Measurements from ENCODE around the gene ST3GAL6. TPM values are rescaled to one million over a fixed set of nuclear protein-coding genes. Genes with fewer than 3 reads are reported as not detected.

The ST3GAL6 gene
- total and polyA plus RNA-seq, 5 donors from 2014 or later: 0.37 to 0.89 TPM; not detected in 3

DNA sequence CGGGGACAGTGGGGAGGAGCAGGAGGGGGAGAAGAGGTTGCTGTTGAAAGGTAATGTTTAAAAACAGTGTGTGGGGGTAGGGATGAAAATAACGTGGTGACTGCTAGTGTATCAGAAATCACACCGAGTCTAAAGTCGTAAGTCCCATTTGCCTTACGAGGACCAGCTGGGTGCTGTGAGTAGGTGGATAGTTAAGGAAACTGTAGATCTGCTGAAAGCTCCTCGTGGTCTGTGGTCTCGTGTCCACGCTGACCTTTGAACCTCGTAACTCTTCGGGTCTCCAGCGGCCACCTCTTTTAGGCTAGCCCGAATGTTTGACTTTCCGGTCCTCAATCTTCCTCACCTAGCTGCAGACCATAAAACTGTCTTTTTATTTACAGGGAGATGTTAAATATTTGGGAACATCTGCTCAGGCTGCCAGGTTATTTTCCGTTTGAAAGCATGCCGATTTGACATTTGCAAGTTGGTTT lies 29.3 kb upstream of the ST3GAL6 start:
- Mint-ChIP-seq H3K27ac (no peak overlapping the region), H3K27me3 (peaks cover 77% of the 10 kb centered on the region), H3K4me3 (peak overlapping the region; percentile 17 to 85 (median 58)), H3K36me3 (no peaks in the 10 kb centered on the region), H3K9me3 (peaks cover 0 to 6% (median 0%) of the 10 kb centered on the region in 7 donors), H3K4me1 (peaks cover 0 to 19% (median 12%) of the 10 kb centered on the region in 4 donors)
- Histone ChIP-seq H3K4me3 (ENCODE audit: low read depth, low read length) (no peak overlapping the region), H3K4me1 (ENCODE audit: control insufficient read depth, insufficient read depth, low read length, poor library complexity, severe bottlenecking) (peaks cover 19% of the 10 kb centered on the region), H3K27ac (ENCODE audit: insufficient read depth, low read length, poor library complexity, severe bottlenecking) (no peak overlapping the region), H3K27me3 (ENCODE audit: control insufficient read depth, insufficient read depth, low read length) (peaks cover 31% of the 10 kb centered on the region), H3K9me3 (ENCODE audit: control insufficient read depth in 2 of 2, low read length in 2 of 2) (no peaks in the 10 kb centered on the region), H3K36me3 (ENCODE audit: control insufficient read depth, insufficient read depth, low read length) (no peaks in the 10 kb centered on the region)
- ATAC-seq (ENCODE audit: low read depth in 2 of 2): no peak
- DNase-seq: no peak

DNA sequence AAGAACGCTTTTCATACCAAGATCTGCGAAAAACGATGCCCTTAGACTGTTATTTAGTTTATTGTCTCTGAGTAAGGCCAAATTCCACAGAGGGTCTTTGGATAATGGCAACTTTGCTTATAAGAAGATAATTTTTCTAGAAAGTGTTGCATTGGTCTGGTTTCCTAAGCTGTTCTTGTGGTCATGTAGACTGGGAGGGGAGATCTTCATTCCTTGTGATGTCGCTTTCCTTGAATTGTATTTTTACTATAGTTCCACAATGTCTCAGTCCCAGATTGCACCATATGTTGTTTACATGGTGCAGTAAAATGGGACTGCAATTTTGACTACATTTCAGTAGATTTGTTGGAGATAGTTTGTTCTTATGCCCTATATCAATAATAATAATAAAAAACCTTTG lies 28.8 kb upstream of the ST3GAL6 start:
- H3K4me1 Mint-ChIP-seq: peaks cover 0 to 19% (median 12%) of the 10 kb centered on the region in 4 donors
- peaks cover 31% of the 10 kb centered on the region for H3K27me3 ChIP-seq (ENCODE audit: control insufficient read depth, insufficient read depth, low read length)
- H3K9me3 Mint-ChIP-seq: peaks cover 0 to 6% (median 0%) of the 10 kb centered on the region in 7 donors
- H3K36me3 ChIP-seq (ENCODE audit: control insufficient read depth, insufficient read depth, low read length): no peaks in the 10 kb centered on the region
- ATAC-seq (ENCODE audit: low read depth in 2 of 2) (no peak), DNase-seq (no peak)
- H3K36me3 Mint-ChIP-seq: no peaks in the 10 kb centered on the region
- peaks cover 19% of the 10 kb centered on the region for H3K4me1 ChIP-seq (ENCODE audit: control insufficient read depth, insufficient read depth, low read length, poor library complexity, severe bottlenecking)
- no peak overlapping the region for H3K27ac Mint-ChIP-seq
- peak overlapping the region in 3 of 4 donors; percentile 41 to 85 (median 74) for H3K4me3 Mint-ChIP-seq
- peaks cover 77% of the 10 kb centered on the region for H3K27me3 Mint-ChIP-seq
- no peaks in the 10 kb centered on the region for H3K9me3 ChIP-seq (ENCODE audit: control insufficient read depth in 2 of 2, low read length in 2 of 2)
- H3K27ac ChIP-seq (ENCODE audit: insufficient read depth, low read length, poor library complexity, severe bottlenecking): no peak overlapping the region
- no peak overlapping the region for H3K4me3 ChIP-seq (ENCODE audit: low read depth, low read length)

DNA sequence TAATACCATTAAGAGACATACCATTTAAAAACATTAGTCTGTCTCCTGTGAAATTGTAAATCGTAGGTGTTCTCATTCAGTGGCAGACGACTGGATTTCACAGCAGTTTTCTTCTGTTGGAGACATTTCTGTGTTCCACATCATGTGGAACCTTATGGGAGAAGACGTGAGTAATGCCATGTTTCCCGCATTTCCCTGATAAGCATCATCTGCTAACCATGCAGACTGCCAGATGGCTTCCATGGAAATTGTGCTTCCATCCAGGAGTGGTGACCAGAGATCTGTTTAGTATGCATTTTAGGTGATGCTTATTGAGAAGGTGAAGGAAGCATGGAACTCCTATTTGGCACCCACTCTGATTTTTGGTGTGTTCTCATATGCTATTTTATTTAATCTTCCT lies 28.4 kb upstream of the ST3GAL6 start:
- H3K27ac ChIP-seq (ENCODE audit: insufficient read depth, low read length, poor library complexity, severe bottlenecking): no peak overlapping the region
- Mint-ChIP-seq H3K4me3 (no peak overlapping the region), H3K27ac (no peak overlapping the region), H3K36me3 (no peaks in the 10 kb centered on the region), H3K4me1 (peaks cover 0 to 19% (median 12%) of the 10 kb centered on the region in 4 donors), H3K27me3 (peaks cover 74% of the 10 kb centered on the region), H3K9me3 (peaks cover 0 to 6% (median 0%) of the 10 kb centered on the region in 7 donors)
- ATAC-seq (ENCODE audit: low read depth in 2 of 2) (no peak), DNase-seq (no peak)
- peaks cover 28% of the 10 kb centered on the region for H3K27me3 ChIP-seq (ENCODE audit: control insufficient read depth, insufficient read depth, low read length)
- H3K4me1 ChIP-seq (ENCODE audit: control insufficient read depth, insufficient read depth, low read length, poor library complexity, severe bottlenecking): peaks cover 19% of the 10 kb centered on the region
- H3K36me3 ChIP-seq (ENCODE audit: control insufficient read depth, insufficient read depth, low read length): no peaks in the 10 kb centered on the region
- H3K9me3 ChIP-seq (ENCODE audit: control insufficient read depth in 2 of 2, low read length in 2 of 2): no peaks in the 10 kb centered on the region
- H3K4me3 ChIP-seq (ENCODE audit: low read depth, low read length): no peak overlapping the region

DNA sequence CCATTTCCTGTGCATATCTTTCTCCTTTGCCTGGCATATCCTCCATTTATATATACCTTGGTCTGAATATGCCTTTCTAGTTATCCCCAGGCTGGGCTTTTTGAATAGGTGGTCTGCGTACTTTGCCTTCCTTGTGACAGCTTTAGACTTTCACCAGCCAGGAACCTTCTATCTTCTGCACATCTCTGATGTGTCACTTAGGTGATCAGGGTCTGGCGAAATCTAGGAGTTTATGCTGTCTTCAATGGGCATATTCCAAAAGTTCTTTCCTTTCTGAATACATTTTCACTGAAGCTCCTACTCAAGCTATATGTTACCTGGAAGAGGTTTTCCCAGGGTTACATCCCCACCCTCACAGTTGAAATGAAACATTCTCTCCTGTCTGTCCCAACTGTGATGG lies 27.8 kb upstream of the ST3GAL6 start:
- H3K4me1 Mint-ChIP-seq: peaks cover 0 to 19% (median 12%) of the 10 kb centered on the region in 4 donors
- peaks cover 19% of the 10 kb centered on the region for H3K4me1 ChIP-seq (ENCODE audit: control insufficient read depth, insufficient read depth, low read length, poor library complexity, severe bottlenecking)
- H3K27ac Mint-ChIP-seq: no peak overlapping the region
- H3K36me3 Mint-ChIP-seq: no peaks in the 10 kb centered on the region
- no peaks in the 10 kb centered on the region for H3K9me3 ChIP-seq (ENCODE audit: control insufficient read depth in 2 of 2, low read length in 2 of 2)
- H3K27me3 ChIP-seq (ENCODE audit: control insufficient read depth, insufficient read depth, low read length): peaks cover 26% of the 10 kb centered on the region
- DNase-seq (no peak), ATAC-seq (ENCODE audit: low read depth in 2 of 2) (no peak)
- no peak overlapping the region for H3K4me3 Mint-ChIP-seq
- H3K4me3 ChIP-seq (ENCODE audit: low read depth, low read length): no peak overlapping the region
- peaks cover 0 to 6% (median 0%) of the 10 kb centered on the region in 7 donors for H3K9me3 Mint-ChIP-seq
- no peaks in the 10 kb centered on the region for H3K36me3 ChIP-seq (ENCODE audit: control insufficient read depth, insufficient read depth, low read length)
- H3K27ac ChIP-seq (ENCODE audit: insufficient read depth, low read length, poor library complexity, severe bottlenecking): no peak overlapping the region
- peaks cover 68% of the 10 kb centered on the region for H3K27me3 Mint-ChIP-seq

DNA sequence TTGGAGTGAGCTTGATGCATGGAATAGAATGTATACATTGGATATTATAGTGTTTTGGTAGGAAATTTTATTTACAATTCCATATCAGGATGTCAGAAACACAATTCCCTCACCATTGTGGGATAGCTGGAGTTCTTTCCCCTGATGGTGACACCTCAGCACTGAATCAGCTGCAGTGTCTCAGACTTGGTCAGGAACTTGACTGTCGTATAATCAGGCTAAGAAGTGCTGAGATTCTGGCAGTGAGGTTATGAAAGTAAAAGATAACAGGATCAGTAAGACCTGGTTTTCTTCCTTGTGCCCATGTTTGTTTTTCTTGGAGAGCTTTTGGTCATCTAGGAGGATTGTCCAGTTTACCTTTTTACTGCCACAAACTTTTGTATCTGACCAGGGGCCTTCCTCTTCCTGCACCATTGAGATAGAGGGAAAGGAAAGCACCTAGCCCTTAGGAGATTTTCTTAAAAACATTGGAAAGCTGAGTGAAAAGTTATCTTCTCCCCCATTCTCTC lies 27.3 kb upstream of the ST3GAL6 start:
- ATAC-seq (ENCODE audit: low read depth in 2 of 2) (no peak), DNase-seq (no peak)
- Mint-ChIP-seq H3K27me3 (peaks cover 68% of the 10 kb centered on the region), H3K27ac (no peak overlapping the region), H3K36me3 (no peaks in the 10 kb centered on the region), H3K9me3 (peaks cover 0 to 3% (median 0%) of the 10 kb centered on the region in 7 donors), H3K4me3 (no peak overlapping the region), H3K4me1 (peaks cover 0 to 19% (median 10%) of the 10 kb centered on the region in 4 donors)
- H3K4me1 ChIP-seq (ENCODE audit: control insufficient read depth, insufficient read depth, low read length, poor library complexity, severe bottlenecking): peaks cover 19% of the 10 kb centered on the region
- H3K36me3 ChIP-seq (ENCODE audit: control insufficient read depth, insufficient read depth, low read length): no peaks in the 10 kb centered on the region
- no peak overlapping the region for H3K27ac ChIP-seq (ENCODE audit: insufficient read depth, low read length, poor library complexity, severe bottlenecking)
- no peaks in the 10 kb centered on the region for H3K9me3 ChIP-seq (ENCODE audit: control insufficient read depth in 2 of 2, low read length in 2 of 2)
- H3K27me3 ChIP-seq (ENCODE audit: control insufficient read depth, insufficient read depth, low read length): peaks cover 22% of the 10 kb centered on the region
- no peak overlapping the region for H3K4me3 ChIP-seq (ENCODE audit: low read depth, low read length)

DNA sequence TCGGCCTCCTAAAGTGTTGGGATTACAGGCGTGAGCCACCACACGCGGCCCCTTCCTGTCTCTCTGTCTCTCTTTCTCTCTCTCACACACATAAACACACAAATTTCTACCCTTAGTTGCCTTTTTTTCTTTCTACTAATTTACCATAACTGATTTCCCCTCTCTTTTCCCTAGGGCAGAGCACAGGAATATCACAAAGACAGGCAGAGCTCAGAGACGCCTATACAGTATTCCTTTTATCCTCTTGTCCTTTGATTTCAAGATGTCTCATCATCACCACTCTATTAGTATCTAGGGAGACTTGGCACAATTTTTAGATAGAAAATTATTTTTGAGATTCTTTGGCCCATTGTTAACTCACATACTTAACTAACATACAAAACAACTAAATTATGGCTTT lies 25.8 kb upstream of the ST3GAL6 start:
- Histone ChIP-seq H3K4me1 (ENCODE audit: control insufficient read depth, insufficient read depth, low read length, poor library complexity, severe bottlenecking) (peaks cover 14% of the 10 kb centered on the region), H3K27me3 (ENCODE audit: control insufficient read depth, insufficient read depth, low read length) (peaks cover 22% of the 10 kb centered on the region), H3K27ac (ENCODE audit: insufficient read depth, low read length, poor library complexity, severe bottlenecking) (no peak overlapping the region), H3K36me3 (ENCODE audit: control insufficient read depth, insufficient read depth, low read length) (no peaks in the 10 kb centered on the region), H3K4me3 (ENCODE audit: low read depth, low read length) (no peak overlapping the region), H3K9me3 (ENCODE audit: control insufficient read depth in 2 of 2, low read length in 2 of 2) (no peaks in the 10 kb centered on the region)
- H3K4me1 Mint-ChIP-seq: peaks cover 0 to 14% (median 8%) of the 10 kb centered on the region in 4 donors
- peaks cover 0 to 3% (median 0%) of the 10 kb centered on the region in 7 donors for H3K9me3 Mint-ChIP-seq
- ATAC-seq (ENCODE audit: low read depth in 2 of 2) (no peak), DNase-seq (no peak)
- H3K36me3 Mint-ChIP-seq: no peaks in the 10 kb centered on the region
- no peak overlapping the region for H3K4me3 Mint-ChIP-seq
- peaks cover 56% of the 10 kb centered on the region for H3K27me3 Mint-ChIP-seq
- no peak overlapping the region for H3K27ac Mint-ChIP-seq

DNA sequence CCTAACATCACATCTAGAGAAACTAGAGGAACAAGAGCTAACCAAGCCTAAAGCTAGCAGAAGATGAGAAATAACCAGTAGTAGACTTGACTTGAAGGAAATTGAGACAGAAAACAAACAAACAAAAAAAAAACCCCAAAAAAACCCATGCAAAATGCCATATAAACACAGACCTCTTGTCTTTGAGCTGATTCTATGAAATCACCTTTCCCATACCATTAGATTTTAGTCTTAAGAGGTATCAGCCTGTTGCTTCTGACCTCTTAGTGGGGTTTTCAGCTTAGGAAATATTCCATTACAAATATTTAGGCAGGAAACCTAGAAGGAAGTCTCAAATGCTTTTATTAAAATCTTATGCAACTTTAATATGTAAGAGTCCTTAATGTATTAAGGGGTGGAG lies 23.9 kb upstream of the ST3GAL6 start:
- no peak overlapping the region for H3K4me3 Mint-ChIP-seq
- Histone ChIP-seq H3K27ac (ENCODE audit: insufficient read depth, low read length, poor library complexity, severe bottlenecking) (no peak overlapping the region), H3K36me3 (ENCODE audit: control insufficient read depth, insufficient read depth, low read length) (no peaks in the 10 kb centered on the region), H3K9me3 (ENCODE audit: control insufficient read depth in 2 of 2, low read length in 2 of 2) (no peaks in the 10 kb centered on the region), H3K27me3 (ENCODE audit: control insufficient read depth, insufficient read depth, low read length) (peaks cover 14% of the 10 kb centered on the region), H3K4me3 (ENCODE audit: low read depth, low read length) (no peak overlapping the region), H3K4me1 (ENCODE audit: control insufficient read depth, insufficient read depth, low read length, poor library complexity, severe bottlenecking) (no peaks in the 10 kb centered on the region)
- H3K27me3 Mint-ChIP-seq: peaks cover 45% of the 10 kb centered on the region
- no peak overlapping the region for H3K27ac Mint-ChIP-seq
- DNase-seq (no peak), ATAC-seq (ENCODE audit: low read depth in 2 of 2) (no peak)
- peaks cover 0 to 2% (median 0%) of the 10 kb centered on the region in 7 donors for H3K9me3 Mint-ChIP-seq
- peaks cover 0 to 2% (median under 1%) of the 10 kb centered on the region in 4 donors for H3K4me1 Mint-ChIP-seq
- no peaks in the 10 kb centered on the region for H3K36me3 Mint-ChIP-seq

DNA sequence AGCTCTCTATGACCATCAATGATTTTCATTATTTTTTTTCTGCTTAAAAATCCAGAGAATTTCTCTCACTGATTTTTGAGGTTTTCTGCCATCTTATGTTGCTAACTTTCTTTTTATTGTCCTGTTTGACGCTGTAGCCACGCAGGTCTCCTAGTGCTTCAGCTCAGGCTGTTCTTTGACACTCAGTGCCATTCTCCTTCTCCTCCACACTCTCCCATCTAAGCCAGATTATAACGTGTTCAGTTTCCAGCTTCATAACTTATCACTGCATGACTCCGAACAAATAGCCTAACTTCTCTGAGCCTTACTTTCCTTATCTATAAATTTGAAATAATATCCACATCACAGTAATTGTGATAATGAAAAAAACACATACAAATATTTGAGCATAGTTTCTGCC lies 22.8 kb upstream of the ST3GAL6 start:
- no peak overlapping the region for H3K4me3 ChIP-seq (ENCODE audit: low read depth, low read length)
- H3K4me1 ChIP-seq (ENCODE audit: control insufficient read depth, insufficient read depth, low read length, poor library complexity, severe bottlenecking): no peaks in the 10 kb centered on the region
- H3K27me3 Mint-ChIP-seq: peaks cover 35% of the 10 kb centered on the region
- DNase-seq: no peak
- H3K27ac ChIP-seq (ENCODE audit: insufficient read depth, low read length, poor library complexity, severe bottlenecking): no peak overlapping the region
- no peak for ATAC-seq (ENCODE audit: low read depth in 2 of 2)
- H3K4me3 Mint-ChIP-seq: no peak overlapping the region
- no peak overlapping the region for H3K27ac Mint-ChIP-seq
- H3K36me3 Mint-ChIP-seq: no peaks in the 10 kb centered on the region
- H3K27me3 ChIP-seq (ENCODE audit: control insufficient read depth, insufficient read depth, low read length): peaks cover 6% of the 10 kb centered on the region
- no peaks in the 10 kb centered on the region for H3K9me3 ChIP-seq (ENCODE audit: control insufficient read depth in 2 of 2, low read length in 2 of 2)
- no peaks in the 10 kb centered on the region for H3K4me1 Mint-ChIP-seq
- H3K9me3 Mint-ChIP-seq: peaks cover 0 to 2% (median 0%) of the 10 kb centered on the region in 7 donors
- no peaks in the 10 kb centered on the region for H3K36me3 ChIP-seq (ENCODE audit: control insufficient read depth, insufficient read depth, low read length)
